Endothelial cell of umbilical vein (primary cell): Measurements from ENCODE around the gene NCL. TPM values are rescaled to one million over a fixed set of nuclear protein-coding genes. Genes with fewer than 3 reads are reported as not detected.

Source experiments
- BruUV-seq: library from RNA; stranded (reverse); fragments of 400-500 nt; replicated peaks from 2 replicates; lab custom pipeline; 2021; lab: Mats Ljungman, UMichigan
- CTCF ChIA-PET: fragments of 300-600, 350-600 bp; sonication (Branson Sonifier 250); formaldehyde crosslinking; loops from one replicate; lab custom pipeline; 2021; ENCODE audit warnings: antibody characterized with exemption, inconsistent platforms; lab: Charles Lee
- POLR2A ChIA-PET: fragments of 300-600, 350-600 bp; sonication (Branson Sonifier 250); formaldehyde crosslinking; loops from one replicate; lab custom pipeline; 2021; ENCODE audit warnings: antibody characterized with exemption, inconsistent platforms; lab: Charles Lee
- DNase-seq: peaks from one replicate; pipeline ENCODE4 v3.0.0-alpha.2; 2011; ENCODE audit warnings: low read depth, low spot score
- FAIRE-seq: peaks from 2 replicates; lab custom pipeline; 2011; peaks lifted over from hg19 to GRCh38; lab: Jason Lieb, UNC
- H2AFZ ChIP-seq: 2 replicates; pipeline ENCODE4 v1.6.0; 2012; ENCODE audit warnings: low read depth, low read length, control low read depth, inconsistent platforms
- H3K27ac ChIP-seq: 2 replicates; pipeline ENCODE4 v1.5.1; 2011; ENCODE audit warnings: low read depth, mild to moderate bottlenecking, control low read depth, low read length, moderate library complexity; ENCODE audit not compliant: insufficient read depth
- H3K27me3 ChIP-seq, 2 experiments: 2 replicates each; pipeline versions ENCODE4 v1.6.0 to v1.6.1; 2011; ENCODE audit warnings: low read length in 2 of 2, mixed read lengths in 1 of 2; ENCODE audit not compliant: control insufficient read depth in 2 of 2, insufficient read depth in 2 of 2
- H3K36me3 ChIP-seq, 2 experiments: 2 replicates in 1 of 2; 3 replicates in 1 of 2; pipeline ENCODE4 v1.5.1; 2011; ENCODE audit warnings: low read length in 2 of 2, mild to moderate bottlenecking in 1 of 2, moderate library complexity in 1 of 2; ENCODE audit not compliant: control insufficient read depth in 2 of 2, insufficient read depth in 2 of 2; ENCODE audit errors: extremely low read depth in 1 of 2
- H3K4me1 ChIP-seq: 3 replicates; pipeline ENCODE4 v1.5.1; 2011; ENCODE audit warnings: mild to moderate bottlenecking, low read length; ENCODE audit not compliant: control insufficient read depth, insufficient read depth; ENCODE audit errors: extremely low read depth
- H3K4me2 ChIP-seq: 2 replicates; pipeline ENCODE4 v1.6.1; 2011; ENCODE audit warnings: low read length, control low read depth, mixed read lengths; ENCODE audit not compliant: insufficient read depth
- H3K4me3 ChIP-seq, 3 experiments: fragments of 200-600 bp in 1 of 3; sonication (generic), shearing (Covaris generic) in 1 of 3; replicated peaks in 1 of 3; 2 replicates each; pipeline ENCODE4 v1.5.1; 2011 to 2016; ENCODE audit warnings: control low read depth in 3 of 3, low read length in 3 of 3, mild to moderate bottlenecking in 2 of 3, inconsistent platforms in 1 of 3, low read depth in 1 of 3, moderate library complexity in 1 of 3; ENCODE audit not compliant: insufficient read depth in 1 of 3
- H3K79me2 ChIP-seq: 2 replicates; pipeline ENCODE4 v1.6.0; 2012; ENCODE audit warnings: low read length, inconsistent platforms; ENCODE audit not compliant: control insufficient read depth, insufficient read depth
- H3K9ac ChIP-seq: replicated peaks from 2 replicates; pipeline ENCODE3; 2011; ENCODE audit warnings: low read length, control low read depth; ENCODE audit not compliant: insufficient read depth; ENCODE audit errors: extremely low read depth
- H3K9me1 ChIP-seq: replicated peaks from 3 replicates; pipeline ENCODE4 v1.6.0; 2011; ENCODE audit warnings: mild to moderate bottlenecking, low read length; ENCODE audit not compliant: control insufficient read depth, insufficient read depth; ENCODE audit errors: extremely low read depth
- H3K9me3 ChIP-seq: replicated peaks from 2 replicates; pipeline ENCODE4 v1.5.1; 2012; ENCODE audit warnings: low read length, inconsistent platforms; ENCODE audit not compliant: control insufficient read depth, insufficient read depth
- H4K20me1 ChIP-seq: replicated peaks from 2 replicates; pipeline ENCODE3; 2011; ENCODE audit warnings: mild to moderate bottlenecking, low read length; ENCODE audit not compliant: control insufficient read depth, insufficient read depth; ENCODE audit errors: extremely low read depth
- CTCF ChIP-seq, 2 donors: IDR thresholded peaks; 1 replicate in 1 of 2; 2 replicates in 1 of 2; pipeline ENCODE4 v1.5.1; 2011; ENCODE audit warnings: low read length in 2 of 2, mild to moderate bottlenecking in 2 of 2, moderate library complexity in 2 of 2, control low read depth in 1 of 2, inconsistent platforms in 1 of 2, low read depth in 1 of 2; ENCODE audit not compliant: insufficient read depth in 1 of 2; ENCODE audit errors: extremely low read depth in 1 of 2
- EZH2 ChIP-seq: IDR thresholded peaks from 2 replicates; pipeline ENCODE4 v1.6.1; 2012; ENCODE audit warnings: borderline replicate concordance, low read depth, mild to moderate bottlenecking, moderate library complexity, low read length, inconsistent platforms; ENCODE audit not compliant: severe bottlenecking
- FOS ChIP-seq: IDR thresholded peaks from 2 replicates; pipeline ENCODE4 v1.6.1; 2011; ENCODE audit warnings: mild to moderate bottlenecking, low read length, moderate library complexity, borderline replicate concordance; ENCODE audit not compliant: insufficient read depth
- GATA2 ChIP-seq: IDR thresholded peaks from 2 replicates; pipeline ENCODE4 v1.7.0; 2011; ENCODE audit warnings: low read depth, mild to moderate bottlenecking, moderate library complexity, mixed read lengths, low read length; ENCODE audit not compliant: insufficient read length, insufficient read depth
- JUN ChIP-seq: IDR thresholded peaks from 2 replicates; pipeline ENCODE4 v1.6.1; 2011; ENCODE audit warnings: borderline replicate concordance, low read depth; ENCODE audit not compliant: insufficient read length, insufficient read depth
- MYC ChIP-seq: IDR thresholded peaks from one replicate; pipeline ENCODE4 v1.6.1; 2011; ENCODE audit warnings: mild to moderate bottlenecking, low read depth, low read length
- POLR2A ChIP-seq: IDR thresholded peaks from 2 replicates; pipeline ENCODE4 v1.6.1; 2012; ENCODE audit warnings: low read depth, mild to moderate bottlenecking, control low read depth, low read length
- POLR2AphosphoS5 ChIP-seq: IDR thresholded peaks from 2 replicates; pipeline ENCODE4 v1.6.1; 2012; ENCODE audit warnings: low read depth, mild to moderate bottlenecking, control low read depth, low read length, moderate library complexity; ENCODE audit not compliant: insufficient read depth
- dilution Hi-C: fragments of 300-500 bp; cut with MboI; formaldehyde crosslinking; loops from one replicate; pipeline ENCODE4 v1.15.0; 2019; ENCODE audit warnings: low sequenced_read_pairs; ENCODE audit not compliant: extremely low pct_ligation_motif_present
- intact Hi-C: fragments of 100-400 bp; cut with micrococcal nuclease; formaldehyde crosslinking; loops from one replicate; pipeline ENCODE4 v1.10.0; 2022
- polyA plus RNA-seq, 4 experiments: library from polyadenylated mRNA; depleted of rRNA in 3 of 4; stranded (reverse) in 3 of 4; unstranded in 1 of 4; fragments of >200 nt; gene quantifications; 2 replicates each; pipeline versions ENCODE4 v1.2.1 to v1.2.3, GENCODE V29; 2011 to 2012; ENCODE audit warnings: missing spikeins in 1 of 4
- total RNA-seq: library from RNA; stranded (reverse); gene quantifications from 2 replicates; pipeline ENCODE4 v1.2.3, GENCODE V29; 2021
- TF ChIP-seq, protein P1 (sequence below): IDR thresholded peaks from 2 replicates; pipeline ENCODE4 v1.6.1; 2011; ENCODE audit not compliant: insufficient read depth, insufficient read length

The NCL gene
- total and polyA plus RNA-seq, 2 donors (not counting 3 experiments of a cell fraction or from before 2014, with no cell fraction given), result 35.3 to 708 TPM

DNA sequence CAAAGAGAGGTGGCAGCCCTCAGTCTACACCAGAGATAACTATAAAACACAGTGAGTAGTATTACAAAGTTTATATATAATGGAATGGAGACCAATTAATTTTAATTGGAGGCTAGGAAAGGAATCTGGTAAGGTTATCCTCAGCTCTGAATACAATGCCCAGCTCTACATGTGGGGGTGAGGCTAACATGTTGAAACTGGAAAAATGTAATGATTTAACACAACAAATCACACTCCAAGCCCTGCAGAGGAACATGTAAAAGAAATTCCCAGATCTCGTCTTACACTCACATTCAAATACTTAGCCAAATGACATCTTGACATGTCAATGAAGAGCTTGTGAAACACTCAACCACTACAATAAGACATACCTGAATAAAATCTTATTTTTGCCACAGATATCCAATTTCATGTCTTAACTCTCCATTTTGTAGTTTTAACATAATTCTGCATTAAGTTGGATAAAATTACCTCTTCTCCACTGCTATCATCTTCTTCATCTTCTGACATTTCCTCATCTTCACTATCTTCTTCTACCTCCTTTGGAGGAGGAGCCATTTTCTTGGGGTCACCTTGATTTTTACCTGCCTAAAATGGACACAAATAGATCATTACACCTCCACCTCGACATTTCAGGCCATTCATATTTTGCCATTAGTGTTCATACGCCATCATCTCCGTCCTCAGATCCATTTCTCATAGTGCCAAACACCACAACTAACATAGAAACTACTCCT, 1.4 kb downstream of the NCL start:
- ChIA-PET POLR2A (interaction anchor here (1.1 to 2.9 kb wide), 3 partner anchors 9 to 50 kb away, joined by 3 to 50 read pairs (median 42); no protein-coding TSS in a partner anchor), CTCF (interaction anchor here (1.0 to 5.3 kb wide), 3 partner anchors 11 to 54 kb away, joined by 3 to 53 read pairs (median 36); no protein-coding TSS in a partner anchor)
- Histone ChIP-seq H3K4me3 (peak overlapping the region; percentile 93 to 99 (median 96)), H4K20me1 (peaks cover 13% of the 10 kb centered on the region), H3K36me3 (peaks cover 35 to 42% of the 10 kb centered on the region in 2 experiments), H3K27me3 (no peaks in the 10 kb centered on the region), H2AFZ (no peak overlapping the region), H3K4me2 (peak overlapping the region; percentile 99), H3K4me1 (peaks cover 20% of the 10 kb centered on the region), H3K9me3 (no peaks in the 10 kb centered on the region), H3K27ac (peak overlapping the region; percentile 79), H3K9ac (peak overlapping the region; percentile 86), H3K9me1 (no peaks in the 10 kb centered on the region), H3K79me2 (peaks cover 61% of the 10 kb centered on the region)
- TSS peak; percentile 13 for BruUV-seq
- no peak for TF ChIP-seq FOS
- TF ChIP-seq, protein P1, sequence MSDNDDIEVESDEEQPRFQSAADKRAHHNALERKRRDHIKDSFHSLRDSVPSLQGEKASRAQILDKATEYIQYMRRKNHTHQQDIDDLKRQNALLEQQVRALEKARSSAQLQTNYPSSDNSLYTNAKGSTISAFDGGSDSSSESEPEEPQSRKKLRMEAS, result no peak
- no peak for TF ChIP-seq POLR2A
- TF ChIP-seq JUN, result no peak
- no peak for TF ChIP-seq CTCF (IDR thresholded peaks at IDR 0.05; ENCODE audit: extremely low read depth in 1 of 2, insufficient read depth in 1 of 2, low read depth in 1 of 2, low read length in 2 of 2)
- TF ChIP-seq MYC, result no peak
- no peak for TF ChIP-seq EZH2
- TF ChIP-seq POLR2AphosphoS5, result no peak
- no peak for TF ChIP-seq GATA2
- FAIRE-seq (no peak), DNase-seq (no peak)
- intact Hi-C loops (loop anchor here (5.0 kb wide), 2 partner anchors 94 to 204 kb away; no protein-coding TSS in a partner anchor), dilution Hi-C loops (loop anchor here (25.0 kb wide), 1 partner anchor 376 kb away; no protein-coding TSS in a partner anchor)
